SK-N-SH (cell line): Measurements from ENCODE around the gene BCAS3. TPM values are rescaled to one million over a fixed set of nuclear protein-coding genes. Genes with fewer than 3 reads are reported as not detected.

Experiments used
- CTCF ChIA-PET: fragments of 300-600, 350-600 bp; formaldehyde crosslinking; extraction: SDS; loops from one replicate; lab custom pipeline; 2021; lab: Yijun Ruan, JAX
- POLR2A ChIA-PET: fragments of 350-600 bp; sonication (Branson Sonifier 250); formaldehyde crosslinking; extraction: SDS; loops from one replicate; lab custom pipeline; 2020; ENCODE audit warnings: antibody characterized with exemption, inconsistent platforms; lab: Yijun Ruan, JAX
- DNase-seq: peaks from one replicate; pipeline ENCODE4 v3.0.0; 2012
- H2AFZ ChIP-seq: fragments of 200-600 bp; sonication (generic); 2 replicates; pipeline ENCODE4 v1.8.1; 2016; ENCODE audit warnings: antibody characterized with exemption, mild to moderate bottlenecking, low read depth
- H3F3A ChIP-seq: fragments of 200-600 bp; sonication (generic); replicated peaks from 2 replicates; pipeline ENCODE3; 2016; ENCODE audit warnings: antibody characterized with exemption, mild to moderate bottlenecking; ENCODE audit not compliant: insufficient read depth
- H3K27ac ChIP-seq, 2 experiments: fragments of 200-500 bp in 1 of 2; fragments of 200-600 bp in 1 of 2; sonication (Bioruptor generic) in 1 of 2; sonication (generic), shearing (Covaris generic) in 1 of 2; 2 replicates each; pipeline versions ENCODE4 v1.5.1 to v1.6.1; 2014 to 2016; ENCODE audit warnings: low read depth in 2 of 2, inconsistent platforms in 1 of 2, low read length in 1 of 2, mild to moderate bottlenecking in 1 of 2, mixed read lengths in 1 of 2
- H3K27me3 ChIP-seq: fragments of 200-600 bp; sonication (generic), shearing (Covaris generic); 2 replicates; pipeline ENCODE4 v1.6.1; 2016; ENCODE audit warnings: mixed run types; ENCODE audit not compliant: insufficient read depth
- H3K36me3 ChIP-seq, 2 experiments: fragments of 200-500 bp in 1 of 2; fragments of 200-600 bp in 1 of 2; sonication (Bioruptor generic) in 1 of 2; sonication (generic) in 1 of 2; replicated peaks in 1 of 2; 2 replicates each; pipeline versions ENCODE3 to v1.5.1; 2014 to 2016; ENCODE audit warnings: low read length in 1 of 2, mild to moderate bottlenecking in 1 of 2; ENCODE audit not compliant: insufficient read depth in 2 of 2, control insufficient read depth in 1 of 2
- H3K4me1 ChIP-seq, 2 experiments: fragments of 200-500 bp in 1 of 2; fragments of 200-600 bp in 1 of 2; sonication (Bioruptor generic) in 1 of 2; sonication (generic), shearing (Covaris generic) in 1 of 2; 2 replicates each; pipeline versions ENCODE4 v1.5.1 to v1.6.1; 2014 to 2016; ENCODE audit warnings: low read depth in 1 of 2, low read length in 1 of 2, mixed run types in 1 of 2; ENCODE audit not compliant: insufficient read depth in 2 of 2, control insufficient read depth in 1 of 2
- H3K4me2 ChIP-seq: fragments of 200-600 bp; sonication (generic), shearing (Covaris generic); 2 replicates; pipeline ENCODE4 v1.6.1; 2017; ENCODE audit warnings: mixed run types
- H3K4me3 ChIP-seq, 2 experiments: fragments of 200-500 bp in 1 of 2; fragments of 200-600 bp in 1 of 2; sonication (Bioruptor generic) in 1 of 2; sonication (generic), shearing (Covaris generic) in 1 of 2; 2 replicates each; pipeline versions ENCODE4 v1.5.1 to v1.8.1; 2014 to 2016; ENCODE audit warnings: low read depth in 2 of 2, inconsistent platforms in 1 of 2, low read length in 1 of 2, mild to moderate bottlenecking in 1 of 2, mixed read lengths in 1 of 2, moderate library complexity in 1 of 2
- H3K79me2 ChIP-seq: fragments of 200-600 bp; sonication (generic); 2 replicates; pipeline ENCODE4 v1.8.1; 2017; ENCODE audit warnings: mild to moderate bottlenecking; ENCODE audit not compliant: insufficient read depth
- H3K9ac ChIP-seq: fragments of 200-600 bp; sonication (generic); 2 replicates; pipeline ENCODE4 v1.6.1; 2017; ENCODE audit warnings: mixed run types
- H3K9me2 ChIP-seq: fragments of 200-600 bp; sonication (generic); 2 replicates; pipeline ENCODE4 v1.6.1; 2017; ENCODE audit warnings: mixed run types
- H3K9me3 ChIP-seq: fragments of 200-600 bp; sonication (generic); 2 replicates; pipeline ENCODE4 v1.6.1; 2017; ENCODE audit warnings: mixed run types, mild to moderate bottlenecking, moderate library complexity
- H4K20me1 ChIP-seq: fragments of 200-600 bp; sonication (generic); 2 replicates; pipeline ENCODE4 v1.6.1; 2017; ENCODE audit warnings: mild to moderate bottlenecking, mixed run types; ENCODE audit not compliant: insufficient read depth
- CHD2 ChIP-seq: fragments of 150-350 bp; IDR thresholded peaks from 2 replicates; pipeline ENCODE4 v1.6.1; 2018; ENCODE audit warnings: low read length; ENCODE audit not compliant: partially characterized antibody
- EP300 ChIP-seq, 2 experiments: IDR thresholded peaks; 2 replicates each; pipeline versions ENCODE4 v1.4.0 to v1.6.1; 2012; ENCODE audit warnings: borderline replicate concordance in 1 of 2, low read depth in 1 of 2, low read length in 1 of 2
- EZH2phosphoT487 ChIP-seq: fragments of 200-600 bp; sonication (generic); IDR thresholded peaks from 2 replicates; pipeline ENCODE4 v1.6.1; 2017; ENCODE audit warnings: low read depth, mixed run types, mild to moderate bottlenecking, antibody characterized with exemption, moderate library complexity, borderline replicate concordance
- FOSL2 ChIP-seq: IDR thresholded peaks from 2 replicates; pipeline ENCODE4 v1.4.0; 2012; ENCODE audit warnings: low read depth, mild to moderate bottlenecking, moderate library complexity, borderline replicate concordance
- GABPA ChIP-seq: IDR thresholded peaks from 2 replicates; pipeline ENCODE4 v1.4.0; 2012; ENCODE audit warnings: low read depth, mild to moderate bottlenecking
- MEF2A ChIP-seq: IDR thresholded peaks from 2 replicates; pipeline ENCODE4 v1.4.0; 2012; ENCODE audit warnings: low read depth, borderline replicate concordance
- MXI1 ChIP-seq: IDR thresholded peaks from 2 replicates; pipeline ENCODE4 v1.6.1; 2012; ENCODE audit warnings: mild to moderate bottlenecking, low read depth, low read length, improper control_type of control experiment
- NRF1 ChIP-seq: IDR thresholded peaks from 2 replicates; pipeline ENCODE4 v1.6.1; 2012; ENCODE audit warnings: low read depth, mild to moderate bottlenecking, low read length
- POLR2AphosphoS5 ChIP-seq: IDR thresholded peaks from 2 replicates; pipeline ENCODE4 v1.6.1; 2012; ENCODE audit warnings: low read depth, low read length
- RCOR1 ChIP-seq: fragments of 150-350 bp; IDR thresholded peaks from 2 replicates; pipeline ENCODE4 v1.6.1; 2017; ENCODE audit warnings: antibody characterized with exemption, low read length
- RFX5 ChIP-seq: IDR thresholded peaks from 2 replicates; pipeline ENCODE4 v1.6.1; 2012; ENCODE audit warnings: mild to moderate bottlenecking, improper control_type of control experiment, low read length
- RXRA ChIP-seq: IDR thresholded peaks from 2 replicates; pipeline ENCODE4 v1.4.0; 2012; ENCODE audit warnings: low read depth, mild to moderate bottlenecking, borderline replicate concordance
- SIN3A ChIP-seq: IDR thresholded peaks from 2 replicates; pipeline ENCODE4 v1.6.1; 2012; ENCODE audit warnings: low read depth, mild to moderate bottlenecking, low read length, moderate library complexity, borderline replicate concordance
- TAF1 ChIP-seq: IDR thresholded peaks from 2 replicates; pipeline ENCODE4 v1.6.1; 2012; ENCODE audit warnings: low read depth, mild to moderate bottlenecking, low read length, moderate library complexity, borderline replicate concordance
- TEAD4 ChIP-seq: IDR thresholded peaks from 2 replicates; pipeline ENCODE4 v1.4.0; 2012; ENCODE audit warnings: mild to moderate bottlenecking, borderline replicate concordance; ENCODE audit not compliant: insufficient read depth
- WGBS: methylation state at CpG from one replicate; pipeline ENCODE4 v1.1.6; 2017; ENCODE audit warnings: low lambda C conversion rate; 5-methylcytosine and 5-hydroxymethylcytosine counted together
- polyA plus RNA-seq, 3 experiments: library from polyadenylated mRNA; depleted of rRNA; stranded (reverse); fragments of >200 nt; gene quantifications; 2 replicates each; pipeline ENCODE4 v1.2.3, GENCODE V29; 2012
- TF ChIP-seq, protein P1 (sequence below): fragments of 150-350 bp; IDR thresholded peaks from 2 replicates; pipeline ENCODE4 v1.6.1; 2017; ENCODE audit warnings: antibody characterized with exemption, low read length, low read depth, borderline replicate concordance

Gene BCAS3
- polyA plus RNA-seq, 1 of the 3 experiments (the other 2 are of a cell fraction), result 5.9 TPM

DNA sequence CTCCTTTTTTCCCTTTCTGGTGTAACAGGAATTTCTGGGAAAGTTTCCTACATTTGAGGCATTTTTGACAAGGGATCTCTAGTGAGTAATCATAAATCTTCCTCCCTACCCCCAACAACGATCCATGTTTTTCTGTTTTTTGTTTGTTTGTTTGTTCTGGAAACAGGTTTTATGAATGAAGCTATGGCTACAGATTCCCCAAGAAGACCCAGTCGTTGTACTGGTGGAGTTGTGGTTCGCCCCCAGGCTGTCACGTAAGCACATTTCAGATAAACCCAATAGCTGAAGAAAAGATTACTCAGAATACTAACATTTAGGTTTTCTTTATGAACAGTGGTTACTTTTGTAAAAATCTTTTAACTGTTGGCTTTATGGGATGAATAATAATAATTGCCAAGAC, 1.6 kb downstream of the BCAS3 start:
- no peaks in the 10 kb centered on the region for H3K79me2 ChIP-seq
- H3K36me3 ChIP-seq, result peaks cover 6 to 8% of the 10 kb centered on the region in 2 experiments
- no peak overlapping the region for H3K4me2 ChIP-seq
- TF ChIP-seq CHD2, result no peak
- TF ChIP-seq GABPA, result no peak
- TF ChIP-seq RFX5, result no peak
- TF ChIP-seq EZH2phosphoT487, result no peak
- no peak for TF ChIP-seq TAF1
- TF ChIP-seq TEAD4, result no peak
- no peak for TF ChIP-seq MEF2A
- TF ChIP-seq RCOR1, result no peak
- TF ChIP-seq, protein P1, sequence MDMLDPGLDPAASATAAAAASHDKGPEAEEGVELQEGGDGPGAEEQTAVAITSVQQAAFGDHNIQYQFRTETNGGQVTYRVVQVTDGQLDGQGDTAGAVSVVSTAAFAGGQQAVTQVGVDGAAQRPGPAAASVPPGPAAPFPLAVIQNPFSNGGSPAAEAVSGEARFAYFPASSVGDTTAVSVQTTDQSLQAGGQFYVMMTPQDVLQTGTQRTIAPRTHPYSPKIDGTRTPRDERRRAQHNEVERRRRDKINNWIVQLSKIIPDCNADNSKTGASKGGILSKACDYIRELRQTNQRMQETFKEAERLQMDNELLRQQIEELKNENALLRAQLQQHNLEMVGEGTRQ, result no peak
- TF ChIP-seq POLR2AphosphoS5, result no peak
- TF ChIP-seq EP300 (IDR thresholded peaks at IDR 0.05; ENCODE audit: borderline replicate concordance in 1 of 2, low read depth in 1 of 2, low read length in 1 of 2), result no peak
- no peak for TF ChIP-seq NRF1
- no peak for TF ChIP-seq MXI1
- TF ChIP-seq SIN3A, result no peak
- no peak for TF ChIP-seq FOSL2
- TF ChIP-seq, all 33 proteins: peak for 0
- H3K9me2 ChIP-seq, result no peaks in the 10 kb centered on the region
- ChIA-PET POLR2A (no interaction called here), CTCF (interaction anchor here (1.0 kb wide), 1 partner anchor 40 kb away, joined by 3 read pairs; no protein-coding TSS in a partner anchor)
- WGBS, result 74% methylated on average over 4 of the region's 4 CpGs
- no peaks in the 10 kb centered on the region for H3K27me3 ChIP-seq
- H3K9ac ChIP-seq, result no peak overlapping the region
- H4K20me1 ChIP-seq, result no peaks in the 10 kb centered on the region
- DNase-seq, result no peak
- H3K4me1 ChIP-seq, result peaks cover 3 to 6% of the 10 kb centered on the region in 2 experiments; a peak in 1 of 4 replicates
- H3F3A ChIP-seq, result peaks cover 4% of the 10 kb centered on the region
- H3K9me3 ChIP-seq, result no peaks in the 10 kb centered on the region
- no peak overlapping the region for H3K27ac ChIP-seq
- no peak overlapping the region for H2AFZ ChIP-seq
- H3K4me3 ChIP-seq, result no peak overlapping the region

DNA sequence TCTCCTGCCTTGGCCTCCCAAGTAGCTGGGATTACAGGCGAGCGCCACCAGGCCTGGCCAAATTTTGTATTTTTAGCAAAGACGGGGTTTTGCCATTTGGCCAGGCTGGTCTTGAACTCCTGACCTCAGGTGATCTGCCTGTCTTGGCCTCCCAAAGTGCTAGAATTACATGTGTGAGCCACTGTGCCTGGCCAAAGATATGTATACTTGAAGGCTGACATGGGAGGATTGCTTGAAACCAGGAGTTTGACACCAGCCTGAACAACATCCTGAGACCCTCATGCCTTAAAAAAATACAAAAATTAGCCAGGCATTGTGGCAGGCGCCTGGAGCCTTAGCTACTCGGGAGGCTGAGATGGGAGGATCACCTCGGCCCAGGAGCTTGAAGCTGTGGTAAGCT, 3.1 kb downstream of the BCAS3 start:
- TF ChIP-seq RXRA (no peak), NRF1 (no peak)
- no peak overlapping the region for H3K27ac ChIP-seq
- CTCF ChIA-PET, result no interaction called here

More for the DNA sequence above, 3.1 kb downstream of the BCAS3 start:
- Histone ChIP-seq H3K36me3 (peaks cover 6 to 15% of the 10 kb centered on the region in 2 experiments), H3K9me2 (no peaks in the 10 kb centered on the region), H3K9ac (no peak overlapping the region), H3K9me3 (no peaks in the 10 kb centered on the region), H2AFZ (no peak overlapping the region), H3F3A (peaks cover 4% of the 10 kb centered on the region), H3K4me1 (peaks cover 3 to 6% of the 10 kb centered on the region in 2 experiments; a peak in 1 of 4 replicates), H3K4me2 (no peak overlapping the region), H3K79me2 (no peaks in the 10 kb centered on the region), H4K20me1 (no peaks in the 10 kb centered on the region), H3K4me3 (no peak overlapping the region), H3K27me3 (no peaks in the 10 kb centered on the region)
- POLR2A ChIA-PET, result no interaction called here
- WGBS, result 86% methylated on average over 6 of the region's 6 CpGs
- DNase-seq, result no peak
